ENCODE data around the gene MN1.

GRCh38 chr22:27711756-27712155 is 89.8 kb downstream of the MN1 start:
- TF ChIP-seq YY1 (IDR thresholded peaks at IDR 0.05; ENCODE audit: insufficient read depth, insufficient read length): no peak
- TF ChIP-seq ZNF274 (IDR thresholded peaks at IDR 0.05; ENCODE audit: low read depth, low read length): no peak
- no peak for TF ChIP-seq SUZ12 (IDR thresholded peaks at IDR 0.05; ENCODE audit: extremely low read depth, insufficient read depth, insufficient read length)
